ENCODE results near the gene C3orf18.

C3orf18 gene

DNA sequence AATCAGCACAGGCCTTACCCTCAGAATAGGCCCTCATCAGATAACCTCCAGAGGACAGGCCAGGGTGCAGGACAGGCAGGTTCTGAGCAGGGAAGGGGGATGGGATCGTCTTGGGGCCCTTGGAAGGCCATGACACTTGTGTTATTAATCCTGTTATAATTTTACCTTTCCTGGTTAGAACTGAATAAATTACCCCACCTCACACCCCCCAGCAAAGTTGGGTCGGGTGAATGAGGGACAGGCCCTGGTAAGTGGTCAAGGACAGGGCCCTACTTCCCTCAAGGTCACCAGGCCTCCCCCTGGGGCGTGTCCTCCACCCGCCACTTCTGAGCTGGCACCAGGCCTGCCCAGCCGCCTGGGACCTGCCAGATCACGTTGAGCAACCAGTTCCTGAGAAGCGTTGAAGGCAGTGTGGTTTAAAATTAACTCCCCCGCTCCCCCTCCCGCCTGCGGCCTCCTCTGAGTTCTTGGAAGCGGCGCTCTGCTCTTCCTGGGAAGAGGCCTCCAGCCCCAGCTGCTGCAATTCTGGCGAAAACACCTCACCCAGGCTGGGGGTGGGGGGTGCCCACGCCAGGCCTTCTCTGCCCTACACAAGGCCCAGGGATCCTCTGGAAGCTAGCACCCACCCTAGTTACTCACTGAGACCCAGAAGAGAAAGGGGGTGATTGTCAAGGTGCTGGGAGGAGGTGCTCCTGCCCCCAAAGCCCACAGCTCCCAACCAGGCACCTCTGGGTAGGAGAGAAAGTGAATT, 33.5 kb upstream of the C3orf18 start:
- H3K36me3 ChIP-seq (ENCODE audit: control insufficient read depth, insufficient read depth, low read length) = no peaks in the 10 kb centered on the region
- no peak overlapping the region for H3K4me3 ChIP-seq (ENCODE audit: low read depth, low read length)
- 0 out of 2 replicates have a peak, but pooled peaks cover 6% of the 10 kb centered on the region for H3K4me1 ChIP-seq (ENCODE audit: control insufficient read depth, insufficient read depth, low read length)
- no peak overlapping the region for H3K27ac ChIP-seq (ENCODE audit: low read depth, low read length)
- H3K9me3 ChIP-seq (ENCODE audit: control insufficient read depth, insufficient read depth, low read depth, low read length) = no peaks in the 10 kb centered on the region
- no peak overlapping the region for H3K9ac ChIP-seq (ENCODE audit: low read length)
- no peaks in the 10 kb centered on the region for H3K27me3 ChIP-seq (ENCODE audit: control insufficient read depth, insufficient read depth, low read length)

- H3K4me3 ChIP-seq (ENCODE audit: low read depth, low read length) = no peak overlapping the region
Observed at GRCh38 chr3:50600141-50600753, 32.7 kb upstream of the C3orf18 start.

GRCh38 chr3:50599716-50600118, 32.2 kb upstream of the C3orf18 start:
- H3K27me3 ChIP-seq (ENCODE audit: control insufficient read depth, insufficient read depth, low read length) = no peaks in the 10 kb centered on the region
- H3K4me1 ChIP-seq (ENCODE audit: control insufficient read depth, insufficient read depth, low read length) = 0 out of 2 replicates have a peak, but pooled peaks cover 6% of the 10 kb centered on the region
- H3K36me3 ChIP-seq (ENCODE audit: control insufficient read depth, insufficient read depth, low read length) = no peaks in the 10 kb centered on the region
- H3K9me3 ChIP-seq (ENCODE audit: control insufficient read depth, insufficient read depth, low read depth, low read length) = no peaks in the 10 kb centered on the region
- no peak overlapping the region for H3K27ac ChIP-seq (ENCODE audit: low read depth, low read length)
- no peak overlapping the region for H3K4me3 ChIP-seq (ENCODE audit: low read depth, low read length)
- no peak overlapping the region for H3K9ac ChIP-seq (ENCODE audit: low read length)

More at GRCh38 chr3:50600141-50600753, 32.7 kb upstream of the C3orf18 start:
- no peaks in the 10 kb centered on the region for H3K9me3 ChIP-seq (ENCODE audit: control insufficient read depth, insufficient read depth, low read depth, low read length)
- H3K27ac ChIP-seq (ENCODE audit: low read depth, low read length) = no peak overlapping the region
- 0 out of 2 replicates have a peak, but pooled peaks cover 6% of the 10 kb centered on the region for H3K4me1 ChIP-seq (ENCODE audit: control insufficient read depth, insufficient read depth, low read length)
- H3K27me3 ChIP-seq (ENCODE audit: control insufficient read depth, insufficient read depth, low read length) = no peaks in the 10 kb centered on the region
- no peak overlapping the region for H3K9ac ChIP-seq (ENCODE audit: low read length)
- no peaks in the 10 kb centered on the region for H3K36me3 ChIP-seq (ENCODE audit: control insufficient read depth, insufficient read depth, low read length)

DNA sequence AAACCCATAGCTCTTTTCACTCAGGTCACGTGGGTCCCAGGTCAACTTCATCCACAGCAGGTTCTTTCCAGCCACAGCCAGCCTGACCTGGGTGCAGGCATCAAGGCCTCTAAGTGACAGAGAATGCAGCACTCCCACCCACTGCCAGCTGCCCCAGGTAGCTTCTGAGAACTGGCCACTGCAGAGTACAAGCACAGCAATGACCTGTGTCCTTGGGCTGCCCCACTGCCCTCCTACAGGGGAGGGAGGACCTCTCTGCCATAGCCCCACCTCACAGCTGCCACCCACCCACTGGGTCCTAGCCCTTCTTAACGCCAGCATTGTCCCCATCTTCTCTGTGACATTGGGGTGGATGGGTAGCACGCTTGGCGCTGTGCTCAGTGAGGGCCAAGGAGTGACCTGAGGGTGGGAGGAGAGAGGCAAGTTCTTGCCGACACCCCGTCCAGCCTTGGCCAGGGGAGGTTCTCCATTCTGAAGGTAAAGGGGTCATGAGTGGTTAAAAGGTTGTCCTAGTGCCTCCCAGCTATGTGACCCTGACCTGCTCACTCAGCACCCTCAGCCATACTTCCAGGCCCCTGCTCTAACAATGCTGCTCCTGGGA, 31.7 kb upstream of the C3orf18 start:
- H3K27me3 ChIP-seq (ENCODE audit: control insufficient read depth, insufficient read depth, low read length) = no peaks in the 10 kb centered on the region
- H3K36me3 ChIP-seq (ENCODE audit: control insufficient read depth, insufficient read depth, low read length) = no peaks in the 10 kb centered on the region
- no peak overlapping the region for H3K9ac ChIP-seq (ENCODE audit: low read length)
- no peak overlapping the region for H3K27ac ChIP-seq (ENCODE audit: low read depth, low read length)
- H3K9me3 ChIP-seq (ENCODE audit: control insufficient read depth, insufficient read depth, low read depth, low read length) = no peaks in the 10 kb centered on the region
- 0 out of 2 replicates have a peak, but pooled peaks cover 6% of the 10 kb centered on the region for H3K4me1 ChIP-seq (ENCODE audit: control insufficient read depth, insufficient read depth, low read length)
- H3K4me3 ChIP-seq (ENCODE audit: low read depth, low read length) = no peak overlapping the region

DNA sequence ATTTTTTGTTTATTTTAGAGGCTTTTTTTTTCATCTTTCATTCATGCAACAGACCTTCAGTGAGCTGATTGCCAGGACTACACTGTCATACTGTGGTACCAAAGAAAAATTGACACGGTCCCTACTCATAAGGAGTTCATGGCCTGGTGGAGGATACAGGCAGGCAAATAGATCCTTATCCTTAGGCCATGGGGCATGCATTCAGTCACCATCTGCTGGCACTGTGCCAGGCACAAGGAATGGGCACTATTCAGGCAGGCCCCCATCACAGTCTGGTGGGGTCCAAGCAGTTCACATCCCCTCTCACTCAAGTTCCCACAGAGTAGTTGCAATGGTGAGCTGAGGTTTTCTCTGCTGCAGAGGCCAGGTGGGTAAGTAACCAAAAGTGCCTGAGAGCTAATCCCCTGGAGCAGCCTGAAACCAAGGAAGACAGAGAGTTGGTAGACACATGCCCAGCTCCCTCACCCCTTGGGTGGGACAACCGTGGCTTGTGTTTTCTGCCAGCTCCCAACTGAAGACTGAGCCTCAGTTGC, 26.8 kb upstream of the C3orf18 start:
- Histone ChIP-seq H3K27me3 (ENCODE audit: control insufficient read depth, insufficient read depth, low read length) (no peaks in the 10 kb centered on the region), H3K36me3 (ENCODE audit: control insufficient read depth, insufficient read depth, low read length) (no peaks in the 10 kb centered on the region), H3K4me1 (ENCODE audit: control insufficient read depth, insufficient read depth, low read length) (no peaks in the 10 kb centered on the region), H3K9me3 (ENCODE audit: control insufficient read depth, insufficient read depth, low read depth, low read length) (no peaks in the 10 kb centered on the region), H3K4me3 (ENCODE audit: low read depth, low read length) (no peak overlapping the region), H3K27ac (ENCODE audit: low read depth, low read length) (no peak overlapping the region), H3K9ac (ENCODE audit: low read length) (no peak overlapping the region)

GRCh38 chr3:50592568-50592967, 25.0 kb upstream of the C3orf18 start:
- Histone ChIP-seq H3K27ac (ENCODE audit: low read depth, low read length) (no peak overlapping the region), H3K36me3 (ENCODE audit: control insufficient read depth, insufficient read depth, low read length) (no peaks in the 10 kb centered on the region), H3K9ac (ENCODE audit: low read length) (no peak overlapping the region), H3K4me3 (ENCODE audit: low read depth, low read length) (no peak overlapping the region), H3K27me3 (ENCODE audit: control insufficient read depth, insufficient read depth, low read length) (no peaks in the 10 kb centered on the region), H3K4me1 (ENCODE audit: control insufficient read depth, insufficient read depth, low read length) (no peaks in the 10 kb centered on the region), H3K9me3 (ENCODE audit: control insufficient read depth, insufficient read depth, low read depth, low read length) (no peaks in the 10 kb centered on the region)

DNA sequence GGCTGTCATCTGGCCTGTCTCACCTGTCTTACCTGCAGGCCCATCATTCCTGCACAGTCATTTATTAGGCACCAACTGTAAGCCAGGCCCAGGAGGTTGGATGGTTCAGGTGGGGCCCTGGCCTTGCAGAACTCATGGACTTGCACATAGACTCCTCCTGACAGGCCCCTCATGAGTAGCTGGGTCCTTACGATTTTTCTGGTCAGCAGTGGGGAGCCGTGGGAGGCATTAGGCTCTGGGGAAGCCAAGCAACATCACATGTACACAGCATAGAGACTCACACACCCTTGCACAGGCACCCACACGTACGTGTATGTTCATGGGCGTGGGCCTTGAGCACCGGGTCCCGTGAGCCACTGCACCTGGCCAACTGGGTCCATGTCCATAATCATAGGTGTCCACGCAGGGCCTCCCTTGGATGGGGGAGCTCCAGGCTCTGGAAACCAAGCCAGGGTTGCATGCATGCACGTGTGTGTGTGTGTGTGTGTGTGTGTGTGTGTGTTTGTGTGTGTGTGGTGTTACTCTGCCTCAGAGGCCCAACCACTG, 23.7 kb upstream of the C3orf18 start:
- no peak overlapping the region for H3K27ac ChIP-seq (ENCODE audit: low read depth, low read length)

DNA sequence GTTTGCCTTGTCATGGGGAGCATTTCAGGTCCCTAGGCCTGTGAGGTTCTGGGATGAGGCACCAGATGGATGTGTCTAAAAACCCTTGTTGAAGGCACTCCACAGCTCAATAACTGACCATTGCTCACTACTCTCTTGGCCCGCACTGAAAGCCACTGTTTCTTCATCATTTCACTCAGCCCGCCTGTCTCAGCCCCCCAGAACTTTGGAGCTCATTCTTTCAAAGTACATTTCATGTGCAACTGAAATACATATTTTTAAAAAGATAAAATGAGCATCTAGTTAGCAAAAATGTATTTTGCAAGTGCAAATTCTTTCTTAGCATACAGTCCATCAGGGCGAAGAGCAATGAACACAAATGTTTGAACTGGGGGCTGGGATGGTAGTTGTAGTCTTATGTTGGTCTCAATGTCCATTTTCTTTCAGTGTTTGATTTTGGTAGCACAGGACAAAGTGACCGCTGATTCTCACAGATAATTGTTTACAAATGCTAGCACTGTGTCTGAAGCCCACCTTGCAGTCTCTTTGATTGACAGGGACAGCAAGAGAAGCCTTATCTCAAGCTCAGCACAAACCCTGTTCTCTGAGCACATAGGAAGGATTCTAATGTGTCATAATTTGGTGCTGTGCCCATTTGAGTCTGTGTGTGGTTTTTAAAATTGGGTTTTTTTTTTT, 21.3 kb upstream of the C3orf18 start:
- H3K27ac ChIP-seq (ENCODE audit: low read depth, low read length) = no peak overlapping the region

More for the DNA sequence above, 23.7 kb upstream of the C3orf18 start:
- no peaks in the 10 kb centered on the region for H3K27me3 ChIP-seq (ENCODE audit: control insufficient read depth, insufficient read depth, low read length)
- no peaks in the 10 kb centered on the region for H3K9me3 ChIP-seq (ENCODE audit: control insufficient read depth, insufficient read depth, low read depth, low read length)
- H3K9ac ChIP-seq (ENCODE audit: low read length) = no peak overlapping the region
- H3K4me1 ChIP-seq (ENCODE audit: control insufficient read depth, insufficient read depth, low read length) = no peaks in the 10 kb centered on the region
- no peak overlapping the region for H3K4me3 ChIP-seq (ENCODE audit: low read depth, low read length)
- no peaks in the 10 kb centered on the region for H3K36me3 ChIP-seq (ENCODE audit: control insufficient read depth, insufficient read depth, low read length)

GRCh38 chr3:50587806-50588758, 20.5 kb upstream of the C3orf18 start:
- peaks cover 11% of the 10 kb centered on the region for H3K36me3 ChIP-seq (ENCODE audit: control insufficient read depth, insufficient read depth, low read length)
- no peaks in the 10 kb centered on the region for H3K4me1 ChIP-seq (ENCODE audit: control insufficient read depth, insufficient read depth, low read length)
- no peaks in the 10 kb centered on the region for H3K9me3 ChIP-seq (ENCODE audit: control insufficient read depth, insufficient read depth, low read depth, low read length)
- H3K27ac ChIP-seq (ENCODE audit: low read depth, low read length) = no peak overlapping the region
- no peaks in the 10 kb centered on the region for H3K27me3 ChIP-seq (ENCODE audit: control insufficient read depth, insufficient read depth, low read length)
- no peak overlapping the region for H3K4me3 ChIP-seq (ENCODE audit: low read depth, low read length)
- no peak overlapping the region for H3K9ac ChIP-seq (ENCODE audit: low read length)

More for the DNA sequence above, 21.3 kb upstream of the C3orf18 start:
- Histone ChIP-seq H3K9me3 (ENCODE audit: control insufficient read depth, insufficient read depth, low read depth, low read length) (no peaks in the 10 kb centered on the region), H3K4me1 (ENCODE audit: control insufficient read depth, insufficient read depth, low read length) (no peaks in the 10 kb centered on the region), H3K4me3 (ENCODE audit: low read depth, low read length) (no peak overlapping the region), H3K9ac (ENCODE audit: low read length) (no peak overlapping the region), H3K27me3 (ENCODE audit: control insufficient read depth, insufficient read depth, low read length) (no peaks in the 10 kb centered on the region), H3K36me3 (ENCODE audit: control insufficient read depth, insufficient read depth, low read length) (peaks cover 6% of the 10 kb centered on the region)

DNA sequence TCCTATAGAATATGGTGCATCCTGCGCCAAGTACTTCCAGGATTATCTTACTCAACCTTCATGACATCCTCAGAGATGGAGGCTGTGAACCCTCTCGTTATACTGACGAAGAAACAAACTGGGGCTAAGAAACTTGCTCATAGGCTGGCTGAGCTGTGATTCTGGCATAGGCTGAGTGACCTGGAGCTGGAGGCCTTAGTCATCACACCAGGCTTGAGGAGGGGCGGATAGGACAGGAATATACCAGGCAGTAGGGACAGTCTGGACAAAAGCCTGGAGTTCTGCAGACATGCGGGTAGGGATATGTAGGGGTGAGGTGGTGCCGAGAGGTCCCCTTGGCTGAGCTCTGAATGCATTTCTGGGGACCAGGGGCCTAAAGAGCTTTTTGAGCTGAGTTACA, 19.8 kb upstream of the C3orf18 start:
- Histone ChIP-seq H3K4me3 (ENCODE audit: low read depth, low read length) (no peak overlapping the region), H3K27me3 (ENCODE audit: control insufficient read depth, insufficient read depth, low read length) (no peaks in the 10 kb centered on the region), H3K9me3 (ENCODE audit: control insufficient read depth, insufficient read depth, low read depth, low read length) (no peaks in the 10 kb centered on the region), H3K4me1 (ENCODE audit: control insufficient read depth, insufficient read depth, low read length) (no peaks in the 10 kb centered on the region), H3K9ac (ENCODE audit: low read length) (no peak overlapping the region), H3K27ac (ENCODE audit: low read depth, low read length) (no peak overlapping the region), H3K36me3 (ENCODE audit: control insufficient read depth, insufficient read depth, low read length) (peaks cover 12% of the 10 kb centered on the region)
